ENCODE measurements around the gene ELMOD3. TPM values are rescaled to one million over a fixed set of nuclear protein-coding genes. Genes with fewer than 3 reads are reported as not detected.

Gene ELMOD3
- total and polyA plus RNA-seq, 4 donors: 5.5 to 15.8 (median 8.0) TPM

GRCh38 chr2:85427300-85427835 is 72.8 kb downstream of the ELMOD3 start:
- H3K4me3 ChIP-seq (ENCODE audit: low read depth in 1 of 3, low read length in 3 of 3): no peak overlapping the region
- H3K9ac ChIP-seq (ENCODE audit: low read depth in 1 of 2, low read length in 2 of 2): no peak overlapping the region
- H3K4me1 ChIP-seq (ENCODE audit: control insufficient read depth in 4 of 4, insufficient read depth in 4 of 4, low read length in 3 of 4): peaks cover 18 to 31% (median 29%) of the 10 kb centered on the region in 4 donors
- TF ChIP-seq JUND (IDR thresholded peaks at IDR 0.05) (no peak), HNF4G (IDR thresholded peaks at IDR 0.05) (peak; percentile 44), RAD21 (IDR thresholded peaks at IDR 0.05) (peak; percentile 17 to 34), HNF4A (conservative IDR thresholded peaks at IDR 0.05) (peak; percentile 77 to 84), NR2F2 (IDR thresholded peaks at IDR 0.05) (no peak), SP1 (IDR thresholded peaks at IDR 0.05) (peak; percentile 74), RXRA (IDR thresholded peaks at IDR 0.05) (peak; percentile 68 to 75)
- H3K9me3 ChIP-seq (ENCODE audit: control insufficient read depth in 4 of 4, low read length in 3 of 4): no peaks in the 10 kb centered on the region
- DNase-seq (ENCODE audit: low spot score): no peak
- H3K27me3 ChIP-seq (ENCODE audit: control insufficient read depth in 4 of 4, insufficient read depth in 4 of 4, low read length in 3 of 4): no peaks in the 10 kb centered on the region
- no peaks in the 10 kb centered on the region for H3K36me3 ChIP-seq (ENCODE audit: control insufficient read depth in 4 of 4, insufficient read depth in 3 of 4, low read depth in 1 of 4, low read length in 3 of 4)
- H3K27ac ChIP-seq (ENCODE audit: low read depth in 1 of 2, low read length in 2 of 2): peak overlapping the region in 1 of 2 donors; percentile 18
- WGBS: 42% methylated on average over 3 of the region's 3 CpGs

- no peak for TF ChIP-seq RAD21 (IDR thresholded peaks at IDR 0.05)
- no peak for TF ChIP-seq ATF3 (IDR thresholded peaks at IDR 0.05)
- TF ChIP-seq RXRA (IDR thresholded peaks at IDR 0.05): no peak
- no peak for TF ChIP-seq JUND (IDR thresholded peaks at IDR 0.05)
- TF ChIP-seq HNF4G (IDR thresholded peaks at IDR 0.05): no peak
- TF ChIP-seq EGR1 (IDR thresholded peaks at IDR 0.05; ENCODE audit: low read depth in 2 of 2): no peak
- no peak for TF ChIP-seq ZBTB33 (IDR thresholded peaks at IDR 0.05)
- no peak for TF ChIP-seq NR2F2 (IDR thresholded peaks at IDR 0.05)
- TF ChIP-seq FOXA2 (IDR thresholded peaks at IDR 0.05): no peak
- TF ChIP-seq FOXA1 (IDR thresholded peaks at IDR 0.05): no peak
- TF ChIP-seq CTCF (IDR thresholded peaks at IDR 0.05; ENCODE audit: low read depth, low read length, missing input control): no peak
- no peak for TF ChIP-seq SP1 (IDR thresholded peaks at IDR 0.05)
- TF ChIP-seq HNF4A (conservative IDR thresholded peaks at IDR 0.05): no peak
- TF ChIP-seq MAX (IDR thresholded peaks at IDR 0.05): no peak
- TF ChIP-seq TAF1 (conservative IDR thresholded peaks at IDR 0.05): no peak
- 84% methylated on average over 7 of the region's 7 CpGs for WGBS
- no peaks in the 10 kb centered on the region for H3K9me3 ChIP-seq (ENCODE audit: control insufficient read depth in 4 of 4, low read length in 3 of 4)
- H3K9ac ChIP-seq (ENCODE audit: low read depth in 1 of 2, low read length in 2 of 2): no peak overlapping the region
- no peak overlapping the region for H3K27ac ChIP-seq (ENCODE audit: low read depth in 1 of 2, low read length in 2 of 2)
- H3K4me3 ChIP-seq (ENCODE audit: low read depth in 1 of 3, low read length in 3 of 3): no peak overlapping the region
- H3K4me1 ChIP-seq (ENCODE audit: control insufficient read depth in 4 of 4, insufficient read depth in 4 of 4, low read length in 3 of 4): peaks cover 15 to 32% (median 25%) of the 10 kb centered on the region in 4 donors
- no peaks in the 10 kb centered on the region for H3K27me3 ChIP-seq (ENCODE audit: control insufficient read depth in 4 of 4, insufficient read depth in 4 of 4, low read length in 3 of 4)
- no peaks in the 10 kb centered on the region for H3K36me3 ChIP-seq (ENCODE audit: control insufficient read depth in 4 of 4, insufficient read depth in 3 of 4, low read depth in 1 of 4, low read length in 3 of 4)
- no peak for DNase-seq (ENCODE audit: low spot score)
Observed at GRCh38 chr2:85428343-85428881, 73.8 kb downstream of the ELMOD3 start.
